ENCODE measurements around the gene TSPAN17.

DNA sequence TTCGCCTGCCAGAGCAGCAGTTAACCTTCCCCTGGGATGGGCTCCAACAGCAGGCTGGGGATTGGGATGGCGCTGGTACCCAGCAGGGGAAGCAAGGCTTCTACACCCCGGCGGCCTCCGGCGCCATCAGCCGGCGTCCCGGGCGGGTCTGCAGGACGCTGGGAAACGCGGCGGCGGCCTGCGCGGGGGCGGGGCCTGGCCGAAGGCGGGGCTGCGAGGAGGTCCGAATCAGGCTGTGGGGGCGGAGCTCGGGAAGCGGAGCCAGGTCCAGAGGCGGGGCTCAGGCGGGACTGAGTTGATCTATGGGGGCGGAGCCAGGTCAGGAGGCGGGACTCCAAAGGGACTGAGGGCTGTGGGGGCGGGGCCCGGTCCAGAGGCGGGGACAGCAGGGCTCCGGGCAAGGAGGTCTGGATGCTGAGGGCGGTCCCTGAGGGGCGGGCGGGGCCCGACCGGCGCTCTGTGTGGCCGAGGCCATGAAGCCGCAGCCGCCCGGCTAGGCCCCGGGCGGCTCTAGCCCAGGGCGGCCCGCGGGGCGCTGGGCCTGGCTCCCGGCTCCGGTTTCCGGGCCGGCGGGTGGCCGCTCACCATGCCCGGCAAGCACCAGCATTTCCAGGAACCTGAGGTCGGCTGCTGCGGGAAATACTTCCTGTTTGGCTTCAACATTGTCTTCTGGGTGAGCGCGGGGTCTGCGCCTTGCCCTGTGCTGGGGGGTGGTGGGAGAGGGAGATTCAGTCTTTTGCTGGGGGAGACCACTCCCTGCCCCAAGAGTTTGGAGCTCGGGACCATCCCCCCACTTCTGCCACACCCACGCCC is at the start of gene TSPAN17:
- TF ChIP-seq, protein P1, sequence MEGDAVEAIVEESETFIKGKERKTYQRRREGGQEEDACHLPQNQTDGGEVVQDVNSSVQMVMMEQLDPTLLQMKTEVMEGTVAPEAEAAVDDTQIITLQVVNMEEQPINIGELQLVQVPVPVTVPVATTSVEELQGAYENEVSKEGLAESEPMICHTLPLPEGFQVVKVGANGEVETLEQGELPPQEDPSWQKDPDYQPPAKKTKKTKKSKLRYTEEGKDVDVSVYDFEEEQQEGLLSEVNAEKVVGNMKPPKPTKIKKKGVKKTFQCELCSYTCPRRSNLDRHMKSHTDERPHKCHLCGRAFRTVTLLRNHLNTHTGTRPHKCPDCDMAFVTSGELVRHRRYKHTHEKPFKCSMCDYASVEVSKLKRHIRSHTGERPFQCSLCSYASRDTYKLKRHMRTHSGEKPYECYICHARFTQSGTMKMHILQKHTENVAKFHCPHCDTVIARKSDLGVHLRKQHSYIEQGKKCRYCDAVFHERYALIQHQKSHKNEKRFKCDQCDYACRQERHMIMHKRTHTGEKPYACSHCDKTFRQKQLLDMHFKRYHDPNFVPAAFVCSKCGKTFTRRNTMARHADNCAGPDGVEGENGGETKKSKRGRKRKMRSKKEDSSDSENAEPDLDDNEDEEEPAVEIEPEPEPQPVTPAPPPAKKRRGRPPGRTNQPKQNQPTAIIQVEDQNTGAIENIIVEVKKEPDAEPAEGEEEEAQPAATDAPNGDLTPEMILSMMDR (IDR thresholded peaks at IDR 0.05 in 2 of 3, conservative IDR thresholded peaks at IDR 0.05 in 1 of 3; ENCODE audit: insufficient read depth in 2 of 3, low read depth in 1 of 3, low read length in 3 of 3), result peak; percentile 31 to 59 (median 54); a peak in 3 of 6 replicates
- peak; percentile 89 for TF ChIP-seq POLR2A (conservative IDR thresholded peaks at IDR 0.05)
- TF ChIP-seq SETDB1 (IDR thresholded peaks at IDR 0.05; ENCODE audit: low read length), result no peak
- TF ChIP-seq ELF4 (CRISPR knock-in tag; IDR thresholded peaks at IDR 0.05), result 0 out of 2 replicates have a peak, but pooled peaks have one; percentile 32
- no peak for TF ChIP-seq E2F8 (IDR thresholded peaks at IDR 0.05; ENCODE audit: low read depth, partially characterized antibody)
- no peak for TF ChIP-seq PTBP1 (IDR thresholded peaks at IDR 0.05; ENCODE audit: low read depth, low read length)
- TF ChIP-seq CHD1 (IDR thresholded peaks at IDR 0.05; ENCODE audit: low read length), result no peak
- no peak for TF ChIP-seq CBX8 (IDR thresholded peaks at IDR 0.05; ENCODE audit: borderline replicate concordance, extremely low read depth, low read depth, low read length, poor library complexity, severe bottlenecking)
- TF ChIP-seq ZBTB33 (CRISPR knock-in tag; IDR thresholded peaks at IDR 0.05), result no peak
- TF ChIP-seq ZNF655 (CRISPR knock-in tag; IDR thresholded peaks at IDR 0.05), result no peak
- TF ChIP-seq ASH1L (IDR thresholded peaks at IDR 0.05; ENCODE audit: borderline replicate concordance, low read depth, partially characterized antibody), result no peak
- TF ChIP-seq, protein P2, sequence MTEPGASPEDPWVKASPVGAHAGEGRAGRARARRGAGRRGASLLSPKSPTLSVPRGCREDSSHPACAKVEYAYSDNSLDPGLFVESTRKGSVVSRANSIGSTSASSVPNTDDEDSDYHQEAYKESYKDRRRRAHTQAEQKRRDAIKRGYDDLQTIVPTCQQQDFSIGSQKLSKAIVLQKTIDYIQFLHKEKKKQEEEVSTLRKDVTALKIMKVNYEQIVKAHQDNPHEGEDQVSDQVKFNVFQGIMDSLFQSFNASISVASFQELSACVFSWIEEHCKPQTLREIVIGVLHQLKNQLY (CRISPR knock-in tag; conservative IDR thresholded peaks at IDR 0.05), result no peak
